ENCODE results near the gene SLC33A1.

DNA sequence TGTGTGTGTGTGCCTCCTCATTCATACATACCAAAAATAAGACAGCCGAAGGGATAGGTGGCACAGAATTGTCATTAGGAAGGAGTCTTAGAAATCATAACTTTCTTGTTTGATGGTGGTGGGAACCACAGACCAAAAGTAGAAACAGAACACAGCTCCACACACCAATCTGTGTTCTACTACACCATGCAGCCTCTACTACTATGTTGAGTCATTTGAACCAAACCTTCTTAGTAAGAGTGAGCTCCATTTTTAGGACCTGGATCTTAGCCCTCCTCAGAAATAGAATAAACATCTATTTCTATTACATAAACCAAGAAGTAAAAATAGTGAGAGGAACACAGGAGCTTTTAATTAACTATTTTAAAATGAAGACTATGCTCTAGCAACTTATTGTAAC is 81.4 kb downstream of the SLC33A1 start:
- TF ChIP-seq CTCF (conservative IDR thresholded peaks at IDR 0.05; ENCODE audit: low read depth in 2 of 2) (no peak), POLR2AphosphoS5 (IDR thresholded peaks at IDR 0.05; ENCODE audit: low read depth) (no peak), EZH2 (IDR thresholded peaks at IDR 0.05; ENCODE audit: low read depth, unreplicated experiment) (no peak), CREB1 (CRISPR knock-in tag; IDR thresholded peaks at IDR 0.05; ENCODE audit: low read depth) (no peak), NANOG (IDR thresholded peaks at IDR 0.05; ENCODE audit: borderline replicate concordance) (no peak), ZNF114 (CRISPR knock-in tag; IDR thresholded peaks at IDR 0.05) (no peak)
- TF ChIP-seq, protein P1, sequence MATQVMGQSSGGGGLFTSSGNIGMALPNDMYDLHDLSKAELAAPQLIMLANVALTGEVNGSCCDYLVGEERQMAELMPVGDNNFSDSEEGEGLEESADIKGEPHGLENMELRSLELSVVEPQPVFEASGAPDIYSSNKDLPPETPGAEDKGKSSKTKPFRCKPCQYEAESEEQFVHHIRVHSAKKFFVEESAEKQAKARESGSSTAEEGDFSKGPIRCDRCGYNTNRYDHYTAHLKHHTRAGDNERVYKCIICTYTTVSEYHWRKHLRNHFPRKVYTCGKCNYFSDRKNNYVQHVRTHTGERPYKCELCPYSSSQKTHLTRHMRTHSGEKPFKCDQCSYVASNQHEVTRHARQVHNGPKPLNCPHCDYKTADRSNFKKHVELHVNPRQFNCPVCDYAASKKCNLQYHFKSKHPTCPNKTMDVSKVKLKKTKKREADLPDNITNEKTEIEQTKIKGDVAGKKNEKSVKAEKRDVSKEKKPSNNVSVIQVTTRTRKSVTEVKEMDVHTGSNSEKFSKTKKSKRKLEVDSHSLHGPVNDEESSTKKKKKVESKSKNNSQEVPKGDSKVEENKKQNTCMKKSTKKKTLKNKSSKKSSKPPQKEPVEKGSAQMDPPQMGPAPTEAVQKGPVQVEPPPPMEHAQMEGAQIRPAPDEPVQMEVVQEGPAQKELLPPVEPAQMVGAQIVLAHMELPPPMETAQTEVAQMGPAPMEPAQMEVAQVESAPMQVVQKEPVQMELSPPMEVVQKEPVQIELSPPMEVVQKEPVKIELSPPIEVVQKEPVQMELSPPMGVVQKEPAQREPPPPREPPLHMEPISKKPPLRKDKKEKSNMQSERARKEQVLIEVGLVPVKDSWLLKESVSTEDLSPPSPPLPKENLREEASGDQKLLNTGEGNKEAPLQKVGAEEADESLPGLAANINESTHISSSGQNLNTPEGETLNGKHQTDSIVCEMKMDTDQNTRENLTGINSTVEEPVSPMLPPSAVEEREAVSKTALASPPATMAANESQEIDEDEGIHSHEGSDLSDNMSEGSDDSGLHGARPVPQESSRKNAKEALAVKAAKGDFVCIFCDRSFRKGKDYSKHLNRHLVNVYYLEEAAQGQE (IDR thresholded peaks at IDR 0.05; ENCODE audit: unreplicated experiment), result no peak

Measured in GM23338 (cell line).